ENCODE data around the gene FSIP2. TPM values are rescaled to one million over a fixed set of nuclear protein-coding genes. Genes with fewer than 3 reads are reported as not detected.

Gene FSIP2
- total and polyA plus RNA-seq, 2 of the 8 experiments (the other 6 are each of a cell fraction or from before 2014, with no cell fraction given), result 0.47 to 1.4 TPM

DNA sequence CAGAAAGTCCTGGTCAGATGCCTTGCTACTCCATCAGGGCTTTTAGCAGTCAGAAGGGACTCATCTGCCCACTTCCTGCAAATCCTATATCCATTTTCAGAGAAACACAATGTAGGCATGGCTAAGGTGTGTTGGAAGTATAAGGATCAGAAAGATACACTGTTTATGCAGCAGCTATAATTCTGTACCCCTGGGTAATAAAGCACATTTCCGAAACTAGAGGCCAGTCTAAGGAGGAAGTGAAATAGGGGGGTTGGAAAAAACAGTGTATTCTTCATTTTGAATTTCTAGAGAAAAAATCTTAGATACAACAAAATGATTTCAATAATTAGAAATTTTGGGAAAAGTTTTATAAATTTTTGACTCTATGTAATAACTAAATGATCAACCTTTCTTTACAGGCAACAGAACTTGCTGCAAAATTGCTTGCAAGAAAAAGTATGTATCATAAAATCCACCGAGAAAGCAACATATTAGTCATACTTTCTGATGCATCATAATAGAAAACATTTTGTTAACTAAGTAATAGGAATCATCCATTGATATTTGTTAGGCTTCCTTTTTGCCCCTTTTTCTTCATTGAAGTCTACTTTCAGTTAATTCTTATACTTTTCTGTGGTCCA lies 47.4 kb downstream of the FSIP2 start (continued):
- TF ChIP-seq JUND (IDR thresholded peaks at IDR 0.05; ENCODE audit: low read length) (no peak), KDM5A (IDR thresholded peaks at IDR 0.05; ENCODE audit: low read length) (no peak), EZH2 (IDR thresholded peaks at IDR 0.05; ENCODE audit: low read depth, low read length, severe bottlenecking) (no peak), SP1 (IDR thresholded peaks at IDR 0.05; ENCODE audit: low read depth, low read length) (no peak), SIN3A (conservative IDR thresholded peaks at IDR 0.05 in 1 of 2, IDR thresholded peaks at IDR 0.05 in 1 of 2; ENCODE audit: low read depth in 1 of 2, low read length in 2 of 2) (no peak), SP4 (IDR thresholded peaks at IDR 0.05; ENCODE audit: low read length) (no peak), KDM4A (IDR thresholded peaks at IDR 0.05; ENCODE audit: low read depth, low read length, severe bottlenecking) (no peak)

All from H1 (cell line).